ENCODE measurements around the gene PDCD6IP.

- TF ChIP-seq, protein P1, sequence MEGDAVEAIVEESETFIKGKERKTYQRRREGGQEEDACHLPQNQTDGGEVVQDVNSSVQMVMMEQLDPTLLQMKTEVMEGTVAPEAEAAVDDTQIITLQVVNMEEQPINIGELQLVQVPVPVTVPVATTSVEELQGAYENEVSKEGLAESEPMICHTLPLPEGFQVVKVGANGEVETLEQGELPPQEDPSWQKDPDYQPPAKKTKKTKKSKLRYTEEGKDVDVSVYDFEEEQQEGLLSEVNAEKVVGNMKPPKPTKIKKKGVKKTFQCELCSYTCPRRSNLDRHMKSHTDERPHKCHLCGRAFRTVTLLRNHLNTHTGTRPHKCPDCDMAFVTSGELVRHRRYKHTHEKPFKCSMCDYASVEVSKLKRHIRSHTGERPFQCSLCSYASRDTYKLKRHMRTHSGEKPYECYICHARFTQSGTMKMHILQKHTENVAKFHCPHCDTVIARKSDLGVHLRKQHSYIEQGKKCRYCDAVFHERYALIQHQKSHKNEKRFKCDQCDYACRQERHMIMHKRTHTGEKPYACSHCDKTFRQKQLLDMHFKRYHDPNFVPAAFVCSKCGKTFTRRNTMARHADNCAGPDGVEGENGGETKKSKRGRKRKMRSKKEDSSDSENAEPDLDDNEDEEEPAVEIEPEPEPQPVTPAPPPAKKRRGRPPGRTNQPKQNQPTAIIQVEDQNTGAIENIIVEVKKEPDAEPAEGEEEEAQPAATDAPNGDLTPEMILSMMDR (conservative IDR thresholded peaks at IDR 0.05; ENCODE audit: low read depth, low read length), result no peak
- TF ChIP-seq EZH2 (IDR thresholded peaks at IDR 0.05; ENCODE audit: low read length, unreplicated experiment), result no peak
- TF ChIP-seq EZH2phosphoT487 (IDR thresholded peaks at IDR 0.05; ENCODE audit: borderline replicate concordance, low read length), result no peak
Observed at GRCh38 chr3:33897306-33897705, 98.9 kb downstream of the PDCD6IP start.
